Measurements from ENCODE around the gene IGF2R.

DNA sequence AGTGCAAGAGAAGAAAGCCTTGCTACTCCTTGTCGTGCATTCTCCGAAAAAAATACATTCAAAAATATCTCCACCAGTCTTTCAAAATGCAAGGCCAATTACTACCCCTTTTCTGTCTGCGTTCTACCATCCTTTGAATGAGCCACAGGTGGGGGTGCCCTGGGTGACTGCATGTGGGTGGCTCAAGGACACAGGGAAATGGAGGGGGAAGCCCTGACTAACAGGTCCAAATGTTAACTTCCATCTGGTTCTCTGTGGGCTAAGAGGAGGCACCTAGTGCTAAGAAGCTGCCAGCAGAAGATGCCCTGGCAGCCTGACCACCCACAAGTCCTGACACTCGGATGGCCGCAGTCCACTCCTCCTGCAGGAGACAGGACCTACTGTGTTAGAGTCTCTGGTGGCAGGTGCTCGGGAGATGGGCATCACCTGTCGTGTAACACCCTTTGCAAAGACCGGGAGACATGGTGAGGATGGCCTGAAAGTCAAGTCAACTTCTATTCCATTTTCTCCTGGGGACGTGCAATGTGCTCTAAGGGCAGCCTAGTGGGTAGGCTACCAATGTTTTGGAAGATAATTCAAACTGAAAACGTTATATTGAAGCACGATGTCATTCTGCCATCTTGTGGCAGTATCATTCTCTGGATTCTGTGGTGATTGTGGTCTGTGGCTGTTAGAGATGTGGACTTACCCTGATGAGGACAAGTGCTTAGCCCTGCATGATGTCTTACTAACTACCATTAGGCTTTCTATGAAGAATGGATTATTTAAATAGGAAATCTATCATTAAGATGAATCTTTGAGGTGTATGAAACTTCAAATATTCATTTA, 27.4 kb upstream of the IGF2R start:
- TF ChIP-seq, protein P1, sequence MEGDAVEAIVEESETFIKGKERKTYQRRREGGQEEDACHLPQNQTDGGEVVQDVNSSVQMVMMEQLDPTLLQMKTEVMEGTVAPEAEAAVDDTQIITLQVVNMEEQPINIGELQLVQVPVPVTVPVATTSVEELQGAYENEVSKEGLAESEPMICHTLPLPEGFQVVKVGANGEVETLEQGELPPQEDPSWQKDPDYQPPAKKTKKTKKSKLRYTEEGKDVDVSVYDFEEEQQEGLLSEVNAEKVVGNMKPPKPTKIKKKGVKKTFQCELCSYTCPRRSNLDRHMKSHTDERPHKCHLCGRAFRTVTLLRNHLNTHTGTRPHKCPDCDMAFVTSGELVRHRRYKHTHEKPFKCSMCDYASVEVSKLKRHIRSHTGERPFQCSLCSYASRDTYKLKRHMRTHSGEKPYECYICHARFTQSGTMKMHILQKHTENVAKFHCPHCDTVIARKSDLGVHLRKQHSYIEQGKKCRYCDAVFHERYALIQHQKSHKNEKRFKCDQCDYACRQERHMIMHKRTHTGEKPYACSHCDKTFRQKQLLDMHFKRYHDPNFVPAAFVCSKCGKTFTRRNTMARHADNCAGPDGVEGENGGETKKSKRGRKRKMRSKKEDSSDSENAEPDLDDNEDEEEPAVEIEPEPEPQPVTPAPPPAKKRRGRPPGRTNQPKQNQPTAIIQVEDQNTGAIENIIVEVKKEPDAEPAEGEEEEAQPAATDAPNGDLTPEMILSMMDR (IDR thresholded peaks at IDR 0.05 in 4 of 5, conservative IDR thresholded peaks at IDR 0.05 in 1 of 5): peak in 4 of 5 experiments; percentile 33 to 58 (median 54)
- no peak for TF ChIP-seq POLR2A (IDR thresholded peaks at IDR 0.05)

Measured in gastrocnemius medialis (tissue), 4 donors.